ENCODE measurements around the gene CTNNA2. TPM values are rescaled to one million over a fixed set of nuclear protein-coding genes. Genes with fewer than 3 reads are reported as not detected.

The CTNNA2 gene
- total RNA-seq, 1 experiment from 2014 or later: 5.5 TPM

DNA sequence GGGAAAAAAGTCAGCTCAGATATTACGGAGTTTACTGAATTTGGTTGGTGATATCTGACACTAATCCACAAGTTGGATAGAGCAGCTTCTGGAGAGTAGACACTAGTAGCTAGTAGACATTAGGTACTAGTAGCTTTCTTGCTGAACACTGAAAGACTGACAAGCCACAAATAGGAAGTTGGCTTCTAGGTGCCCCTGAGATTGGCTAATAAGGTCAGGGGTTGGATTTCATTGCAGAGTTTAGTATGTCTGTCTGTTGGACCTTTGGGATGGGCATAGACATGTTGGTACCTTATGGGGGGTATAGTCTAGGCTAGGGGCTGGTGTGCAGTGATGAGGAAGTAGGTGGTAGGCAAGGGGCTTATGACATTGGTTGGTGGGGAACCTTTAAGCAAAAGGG, 956.6 kb downstream of the CTNNA2 start:
- Mint-ChIP-seq H3K27ac (no peak overlapping the region; a peak in 1 of 7 replicates), H3K27me3 (ENCODE audit: low read depth) (no peaks in the 10 kb centered on the region; the same call in 1 of the 2 replicates), H3K9me3 (peaks cover 20 to 22% of the 10 kb centered on the region in 2 experiments), H3K4me1 (peaks cover 10 to 17% of the 10 kb centered on the region in 2 experiments), H3K36me3 (ENCODE audit: insufficient read depth in 1 of 3, low read depth in 3 of 3) (peaks cover 10 to 25% (median 15%) of the 10 kb centered on the region in 3 experiments), H3K4me3 (no peak overlapping the region)
- no peak overlapping the region for H4K5ac ChIP-seq (ENCODE audit: insufficient read length, low read depth, low read length)
- H3K23me2 ChIP-seq (ENCODE audit: insufficient read length, low read depth, low read length, poor library complexity, severe bottlenecking): no peaks in the 10 kb centered on the region
- no peak overlapping the region for H3K23ac ChIP-seq (ENCODE audit: insufficient read length, low read depth, low read length)
- H2AK5ac ChIP-seq (ENCODE audit: insufficient read length, low read length): no peak overlapping the region
- no peak overlapping the region for H2BK120ac ChIP-seq (ENCODE audit: low read depth, low read length, poor library complexity, severe bottlenecking)
- no peak overlapping the region for H2BK5ac ChIP-seq (ENCODE audit: insufficient read length, low read length)
- H3K27me3 ChIP-seq (ENCODE audit: insufficient read depth, low read length): no peaks in the 10 kb centered on the region
- H2BK12ac ChIP-seq (ENCODE audit: insufficient read length, low read depth, low read length): no peak overlapping the region
- no peak overlapping the region for H4K91ac ChIP-seq (ENCODE audit: insufficient read length, low read depth, low read length)
- H3K4me1 ChIP-seq (ENCODE audit: insufficient read depth, low read length): no peaks in the 10 kb centered on the region
- H3K9ac ChIP-seq (ENCODE audit: extremely low read depth, insufficient read length, low read length): no peak overlapping the region
- DNase-seq: no peak
- no peak overlapping the region for H2AFZ ChIP-seq (ENCODE audit: low read length)
- H3T11ph ChIP-seq (ENCODE audit: low read length): no peak overlapping the region
- no peak overlapping the region for H3K4ac ChIP-seq (ENCODE audit: low read depth, low read length)
- H2BK15ac ChIP-seq (ENCODE audit: low read depth, low read length): no peak overlapping the region
- H3K18ac ChIP-seq (ENCODE audit: insufficient read length, low read depth, low read length): no peak overlapping the region
- H3K4me2 ChIP-seq (ENCODE audit: insufficient read depth, insufficient read length, low read length): no peak overlapping the region
- H3K79me2 ChIP-seq (ENCODE audit: insufficient read depth, low read length): no peaks in the 10 kb centered on the region
- H4K20me1 ChIP-seq (ENCODE audit: control insufficient read depth, insufficient read depth, insufficient read length): no peaks in the 10 kb centered on the region
- no peak overlapping the region for H2BK20ac ChIP-seq (ENCODE audit: low read depth, low read length, poor library complexity, severe bottlenecking)
- no peak overlapping the region for H3K27ac ChIP-seq (ENCODE audit: insufficient read length, low read depth, low read length)
- no peak overlapping the region for H4K8ac ChIP-seq (replicated peaks; ENCODE audit: insufficient read length, low read depth, low read length)
- WGBS (ENCODE audit: extremely low coverage, insufficient read length, low lambda C conversion rate): no CpG with 5 or more reads among the region's 1 CpG
- H3K56ac ChIP-seq (ENCODE audit: insufficient read length, low read depth, low read length): no peak overlapping the region
- H3K14ac ChIP-seq (ENCODE audit: insufficient read depth, low read length): no peak overlapping the region
- H3K9me3 ChIP-seq (ENCODE audit: control insufficient read depth, low read depth, low read length): peaks cover 10% of the 10 kb centered on the region
- TF ChIP-seq, protein P1, sequence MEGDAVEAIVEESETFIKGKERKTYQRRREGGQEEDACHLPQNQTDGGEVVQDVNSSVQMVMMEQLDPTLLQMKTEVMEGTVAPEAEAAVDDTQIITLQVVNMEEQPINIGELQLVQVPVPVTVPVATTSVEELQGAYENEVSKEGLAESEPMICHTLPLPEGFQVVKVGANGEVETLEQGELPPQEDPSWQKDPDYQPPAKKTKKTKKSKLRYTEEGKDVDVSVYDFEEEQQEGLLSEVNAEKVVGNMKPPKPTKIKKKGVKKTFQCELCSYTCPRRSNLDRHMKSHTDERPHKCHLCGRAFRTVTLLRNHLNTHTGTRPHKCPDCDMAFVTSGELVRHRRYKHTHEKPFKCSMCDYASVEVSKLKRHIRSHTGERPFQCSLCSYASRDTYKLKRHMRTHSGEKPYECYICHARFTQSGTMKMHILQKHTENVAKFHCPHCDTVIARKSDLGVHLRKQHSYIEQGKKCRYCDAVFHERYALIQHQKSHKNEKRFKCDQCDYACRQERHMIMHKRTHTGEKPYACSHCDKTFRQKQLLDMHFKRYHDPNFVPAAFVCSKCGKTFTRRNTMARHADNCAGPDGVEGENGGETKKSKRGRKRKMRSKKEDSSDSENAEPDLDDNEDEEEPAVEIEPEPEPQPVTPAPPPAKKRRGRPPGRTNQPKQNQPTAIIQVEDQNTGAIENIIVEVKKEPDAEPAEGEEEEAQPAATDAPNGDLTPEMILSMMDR (conservative IDR thresholded peaks at IDR 0.05): no peak
- no peaks in the 10 kb centered on the region for H3K79me1 ChIP-seq (ENCODE audit: insufficient read depth, low read depth, low read length, poor library complexity, severe bottlenecking)

All from H9 (cell line).